D341Med (cell line): ENCODE results near the gene STX5.
"Not testable (repeated sequence)": the region's sequence is repeated elsewhere in the genome, so short reads cannot be mapped to it uniquely, and the experiment has no call there.

Source experiments
- DNase-seq: peaks from one replicate; pipeline ENCODE4 v3.0.0; 2012; ENCODE audit warnings: low spot score

Gene STX5

DNA sequence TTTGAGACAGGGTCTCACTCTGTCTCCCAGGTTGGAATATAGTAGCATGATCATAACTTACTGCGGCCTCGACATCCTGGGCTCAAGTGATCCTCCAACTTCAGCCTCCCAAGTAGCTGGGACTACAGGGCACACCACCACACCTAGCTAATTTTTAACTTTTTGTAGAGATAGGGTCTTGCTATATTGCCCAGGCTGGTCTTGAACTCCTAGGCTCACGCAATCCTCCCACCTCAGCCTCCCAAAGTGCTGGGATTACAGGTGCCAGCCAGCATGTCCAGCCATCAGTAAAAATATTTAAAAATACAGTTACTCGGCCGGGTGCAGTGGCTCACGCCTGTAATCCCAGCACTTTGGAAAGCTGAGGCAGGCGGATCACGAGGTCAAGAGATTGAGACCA, 3.7 kb downstream of the STX5 start:
- not testable (repeated sequence) for DNase-seq

DNA sequence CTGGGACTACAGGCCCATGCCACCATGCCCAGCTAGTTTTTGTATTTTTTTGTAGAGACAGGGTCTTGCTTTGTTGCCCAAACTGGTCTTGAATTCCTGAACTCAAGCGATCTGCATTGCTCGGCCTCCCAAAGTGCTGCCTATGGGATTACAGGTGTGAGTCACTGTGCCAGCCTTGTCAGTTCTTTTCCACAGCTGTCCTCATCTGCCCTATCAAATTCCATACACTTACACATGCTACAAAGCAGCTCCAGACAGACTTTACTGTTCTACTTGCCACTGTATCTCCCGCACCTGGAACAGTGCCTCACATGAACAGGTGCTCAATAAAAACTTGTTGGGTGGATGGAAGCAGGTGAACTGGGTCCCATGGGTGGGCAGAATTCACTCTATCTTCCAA, 8.2 kb downstream of the STX5 start:
- no peak for DNase-seq

DNA sequence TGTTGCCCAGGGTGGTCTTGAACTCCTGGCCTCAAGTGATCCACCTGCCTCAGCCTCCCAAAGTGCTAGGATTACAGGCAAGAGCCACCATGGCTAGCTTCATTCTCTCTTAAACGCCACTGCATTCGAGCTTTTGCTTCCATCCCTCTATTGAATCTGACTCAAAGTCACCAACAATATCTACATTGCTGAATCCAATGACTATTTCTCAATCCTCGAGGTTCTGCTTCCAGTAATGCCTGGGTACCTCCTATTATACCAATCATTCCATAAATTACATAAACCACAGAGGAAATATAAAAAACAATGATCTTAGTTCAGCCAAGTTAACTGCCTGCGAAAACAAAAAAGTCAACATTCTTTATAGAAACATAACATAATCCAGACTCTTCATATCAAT, 14.7 kb downstream of the STX5 start:
- DNase-seq = no peak

- DNase-seq = no peak
Measured at GRCh38 chr11:62816557-62816956, 15.3 kb downstream of the STX5 start.

DNA sequence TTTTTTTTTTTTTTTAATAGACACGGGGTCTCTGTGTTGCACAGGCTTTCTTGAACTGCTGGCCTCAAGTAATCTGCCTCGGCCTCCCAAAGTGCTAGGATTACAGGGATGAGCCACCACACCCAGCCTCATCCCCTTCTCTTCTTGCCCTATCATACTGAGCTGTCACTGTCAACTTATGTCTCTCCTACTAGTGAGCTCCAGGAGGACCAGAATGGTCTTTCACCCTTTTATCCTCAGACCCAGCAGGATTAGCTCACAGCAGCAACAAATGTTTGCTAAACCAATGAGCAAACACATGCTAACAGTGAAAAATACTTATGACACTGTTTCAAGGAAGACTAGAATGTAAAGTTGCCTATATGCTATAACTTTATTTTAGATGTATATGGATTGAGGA, 20.2 kb downstream of the STX5 start:
- no peak for DNase-seq

DNA sequence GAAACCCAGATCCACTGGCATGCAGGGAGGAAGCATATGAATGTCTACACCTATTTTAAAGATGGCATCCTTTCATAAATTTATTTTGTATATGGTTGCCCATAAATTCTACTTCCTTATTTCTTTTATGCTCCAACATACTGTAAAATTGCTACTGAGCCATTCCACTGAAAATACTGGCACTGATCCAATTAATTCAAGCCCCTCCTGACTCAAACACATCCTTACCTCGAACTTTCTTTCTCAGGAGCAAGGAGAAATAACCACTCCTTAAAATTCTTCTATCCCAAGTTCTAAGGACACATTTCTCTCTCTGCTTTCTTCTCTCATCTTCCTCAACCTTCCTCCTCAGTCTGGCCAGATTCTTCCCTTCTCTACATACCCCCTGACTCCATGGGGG, 21.1 kb downstream of the STX5 start:
- DNase-seq = no peak

DNA sequence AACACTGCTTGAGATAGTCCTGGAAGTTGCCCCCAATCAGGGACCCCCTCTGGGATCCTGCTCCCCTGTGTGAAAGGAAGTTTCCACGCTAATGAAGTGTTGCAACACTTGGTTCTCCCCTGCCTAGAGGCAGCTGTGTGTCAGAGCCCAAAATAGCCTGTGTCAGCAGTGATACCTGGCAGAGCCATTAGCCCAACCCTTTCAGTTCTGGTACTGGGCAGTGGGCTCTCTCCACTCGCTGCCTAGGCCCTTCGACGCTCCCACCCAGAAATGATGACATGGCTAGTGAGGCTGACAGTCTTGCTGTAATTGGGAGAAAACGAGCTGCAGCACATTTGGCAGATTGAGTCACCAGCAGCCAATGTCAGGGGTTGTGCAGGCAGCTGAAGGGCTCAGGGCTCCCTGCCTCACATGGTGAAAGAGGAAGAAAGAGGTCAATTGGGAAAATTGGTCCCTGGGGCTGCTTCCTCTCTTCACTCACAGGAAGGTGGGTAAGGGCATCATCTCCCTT, 25.2 kb downstream of the STX5 start:
- DNase-seq = no peak

- DNase-seq = peak; percentile 52
Measured at GRCh38 chr11:62805961-62806441, 25.9 kb downstream of the STX5 start.

DNA sequence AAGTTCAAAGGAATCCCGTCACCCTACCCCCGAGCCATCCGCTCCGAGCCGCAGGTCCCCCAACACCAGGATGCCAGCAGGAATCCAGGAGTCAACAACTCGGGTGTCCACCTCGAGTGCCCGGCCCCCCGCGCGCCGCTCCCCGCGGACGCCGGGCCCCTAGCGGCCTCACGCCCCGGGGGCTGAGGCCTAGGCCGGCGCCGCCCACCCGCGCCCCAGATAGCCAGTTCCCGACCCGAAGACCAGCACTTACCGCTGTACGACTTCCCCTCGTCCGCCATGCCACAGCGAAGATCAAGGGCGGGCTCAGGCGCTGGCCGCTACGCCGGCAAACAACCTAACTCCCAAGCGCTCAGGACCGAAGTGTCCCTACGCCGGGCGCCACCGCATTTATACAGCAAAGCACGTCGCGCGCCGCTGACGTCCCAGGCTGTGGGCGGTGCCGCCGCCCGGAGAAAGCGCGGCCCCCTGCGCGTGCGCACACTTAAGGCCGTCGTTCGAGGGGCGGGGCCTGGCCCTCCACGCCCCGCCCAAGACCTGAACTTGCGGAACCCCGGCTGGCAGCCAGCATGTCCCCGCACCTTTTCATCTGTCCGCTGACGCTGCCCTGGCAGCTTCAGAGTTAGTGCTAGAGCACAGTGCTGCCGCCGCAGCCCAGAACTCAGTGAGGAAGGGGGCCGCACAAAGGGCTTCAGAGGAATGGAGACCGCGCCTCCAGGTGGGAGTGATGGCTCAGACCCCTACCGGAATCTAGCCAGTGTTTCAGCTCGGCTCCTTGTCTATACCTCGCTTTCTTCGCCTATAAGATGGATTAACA, 26.6 kb downstream of the STX5 start, which contains the start of gene NXF1:
NXF1 (minus strand) TSS at position 365 of the 817 bp plus-strand sequence; CDS start at position 281, 84 bp downstream.
- DNase-seq = peak; percentile 100

- no peak for DNase-seq
Measured at GRCh38 chr11:62804310-62805075, 27.4 kb downstream of the STX5 start.

DNA sequence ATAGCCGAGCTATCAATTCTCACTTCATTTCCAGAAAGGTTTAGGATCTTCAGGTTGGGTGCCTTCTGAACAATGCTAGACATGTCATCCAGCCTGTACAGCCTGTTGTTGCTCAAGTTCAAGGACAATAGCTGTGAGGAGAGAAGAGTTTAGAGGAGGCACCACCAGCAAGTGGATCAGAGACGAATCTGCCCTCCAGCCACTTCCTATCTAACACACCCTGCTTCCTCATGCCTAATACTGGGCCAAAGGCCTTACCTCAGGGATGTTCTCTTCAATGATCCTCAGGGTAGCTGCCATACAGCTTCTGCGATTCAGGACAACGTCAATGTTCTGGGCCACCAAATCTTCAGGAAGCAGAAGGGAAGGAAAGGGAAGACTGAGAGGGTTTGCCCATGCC, 30.8 kb downstream of the STX5 start:
- DNase-seq = no peak

DNA sequence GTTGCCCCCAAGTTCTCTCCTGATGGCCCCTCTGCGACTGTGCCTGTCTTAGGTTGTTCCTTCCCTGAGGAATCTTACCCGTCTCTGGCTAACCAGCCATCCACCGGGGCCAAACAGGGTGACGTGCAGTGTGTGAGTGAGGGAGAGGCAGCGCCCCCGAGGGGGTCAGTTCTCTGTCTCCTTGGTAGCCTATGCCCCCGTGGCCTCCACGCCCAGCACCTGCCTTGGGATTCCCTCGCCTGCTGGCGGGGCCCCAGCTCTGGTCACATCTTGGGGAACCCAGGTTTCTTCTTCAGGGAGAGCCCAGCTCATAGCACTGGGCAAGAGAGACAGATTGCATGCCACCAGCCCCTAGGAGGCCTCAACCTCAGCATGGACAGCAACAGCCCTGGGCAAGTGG, 32.4 kb downstream of the STX5 start:
- no peak for DNase-seq

DNA sequence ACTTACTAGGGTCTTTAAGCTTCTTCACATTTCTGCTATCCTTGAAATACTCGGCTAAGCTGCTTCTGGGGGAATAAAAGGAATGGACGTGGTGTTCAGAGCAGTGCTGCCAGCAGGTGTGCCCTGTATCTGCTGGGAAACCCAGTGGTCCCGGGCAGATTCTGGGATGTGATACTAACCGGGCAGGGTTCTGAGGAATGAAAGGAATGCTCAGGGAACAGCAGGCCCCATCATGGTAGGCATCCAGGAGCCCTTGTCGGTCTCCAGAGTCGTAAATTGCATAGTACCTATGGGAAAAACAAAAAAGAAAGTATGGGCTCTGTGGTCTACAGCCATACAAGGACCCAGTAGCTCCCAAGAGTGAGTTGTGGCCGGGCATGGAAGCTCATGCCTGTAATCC, 35.6 kb downstream of the STX5 start:
- no peak for DNase-seq

- DNase-seq = no peak
Measured at GRCh38 chr11:62794201-62794775, 37.6 kb downstream of the STX5 start.

DNA sequence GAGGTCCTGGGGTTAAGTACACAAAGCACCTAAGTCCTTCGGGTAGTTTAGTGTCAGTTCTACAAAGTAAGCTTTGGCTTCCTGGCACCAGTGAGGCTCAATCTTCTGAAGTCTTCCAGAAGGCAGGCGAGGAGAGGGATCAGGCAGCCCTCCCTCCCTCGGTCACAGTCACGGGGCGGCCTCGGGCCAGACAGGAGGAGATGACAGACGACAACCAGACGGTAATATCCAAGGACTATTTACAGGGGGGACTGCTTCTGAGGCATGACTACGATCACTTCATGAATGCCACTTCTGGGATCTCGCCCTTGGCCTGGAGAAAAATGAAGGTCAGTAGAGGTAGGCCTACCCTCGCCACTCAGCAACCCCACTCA, 39.7 kb downstream of the STX5 start:
- DNase-seq = peak; percentile 59

DNA sequence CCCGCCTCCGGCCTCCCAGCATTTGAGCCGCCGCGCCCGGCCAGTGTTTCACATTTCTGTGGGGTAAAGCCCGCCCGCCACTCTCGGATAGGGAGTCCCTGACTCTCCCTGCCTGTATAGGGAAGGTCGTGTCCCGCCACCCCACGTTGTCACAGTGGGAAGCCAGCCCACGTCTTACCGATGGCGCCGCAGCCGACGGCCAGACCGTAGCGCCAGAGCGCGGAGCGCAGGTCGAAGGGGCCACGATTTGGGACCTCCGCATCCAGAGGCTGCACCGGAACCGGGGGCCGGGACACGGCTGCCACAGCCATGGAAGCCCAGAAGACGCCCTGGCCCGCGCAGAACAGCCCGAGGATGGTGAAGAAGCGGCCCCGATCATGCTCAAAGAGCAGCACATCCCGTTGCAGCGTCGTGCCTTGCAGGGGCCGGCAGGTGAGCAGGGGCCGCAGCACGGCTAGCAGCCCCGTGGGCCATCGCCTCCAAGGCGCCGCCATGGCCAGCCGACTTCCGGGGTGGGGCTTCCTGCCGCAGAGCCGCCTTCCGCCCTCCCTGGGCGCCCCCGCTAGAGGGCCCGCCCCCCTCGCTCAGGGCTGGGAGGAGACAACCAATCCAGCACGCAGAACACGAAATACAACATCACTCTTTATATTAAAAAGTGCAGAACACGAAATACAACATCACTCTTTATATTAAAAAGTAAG, 40.2 kb downstream of the STX5 start, which contains the start of gene TMEM223:
TMEM223 (minus strand) TSS at position 506 of the 701 bp plus-strand sequence; CDS start at position 494, 12 bp downstream.
- peak; percentile 94 for DNase-seq

DNA sequence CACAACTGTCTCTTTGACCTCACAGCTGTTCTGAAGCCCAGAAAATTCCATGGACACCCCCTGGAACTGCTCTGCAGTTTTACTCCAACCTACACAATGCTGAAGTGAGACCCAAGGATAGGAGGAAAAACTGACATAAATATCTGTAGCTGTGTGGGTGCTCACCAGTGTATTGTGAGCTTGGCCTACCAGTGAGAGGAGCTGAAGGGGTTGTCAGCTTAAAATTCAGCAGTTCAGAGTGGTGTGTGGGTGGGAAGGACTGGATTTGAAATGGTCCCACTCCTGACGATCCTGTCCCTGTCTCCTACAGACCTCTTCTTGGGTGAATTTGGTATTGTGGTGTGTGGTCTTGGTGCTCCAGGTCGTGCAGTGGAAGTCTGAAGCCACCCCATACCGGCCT, 42.3 kb downstream of the STX5 start:
- no peak for DNase-seq

- DNase-seq = no peak
Measured at GRCh38 chr11:62788991-62789390, 42.9 kb downstream of the STX5 start.

DNA sequence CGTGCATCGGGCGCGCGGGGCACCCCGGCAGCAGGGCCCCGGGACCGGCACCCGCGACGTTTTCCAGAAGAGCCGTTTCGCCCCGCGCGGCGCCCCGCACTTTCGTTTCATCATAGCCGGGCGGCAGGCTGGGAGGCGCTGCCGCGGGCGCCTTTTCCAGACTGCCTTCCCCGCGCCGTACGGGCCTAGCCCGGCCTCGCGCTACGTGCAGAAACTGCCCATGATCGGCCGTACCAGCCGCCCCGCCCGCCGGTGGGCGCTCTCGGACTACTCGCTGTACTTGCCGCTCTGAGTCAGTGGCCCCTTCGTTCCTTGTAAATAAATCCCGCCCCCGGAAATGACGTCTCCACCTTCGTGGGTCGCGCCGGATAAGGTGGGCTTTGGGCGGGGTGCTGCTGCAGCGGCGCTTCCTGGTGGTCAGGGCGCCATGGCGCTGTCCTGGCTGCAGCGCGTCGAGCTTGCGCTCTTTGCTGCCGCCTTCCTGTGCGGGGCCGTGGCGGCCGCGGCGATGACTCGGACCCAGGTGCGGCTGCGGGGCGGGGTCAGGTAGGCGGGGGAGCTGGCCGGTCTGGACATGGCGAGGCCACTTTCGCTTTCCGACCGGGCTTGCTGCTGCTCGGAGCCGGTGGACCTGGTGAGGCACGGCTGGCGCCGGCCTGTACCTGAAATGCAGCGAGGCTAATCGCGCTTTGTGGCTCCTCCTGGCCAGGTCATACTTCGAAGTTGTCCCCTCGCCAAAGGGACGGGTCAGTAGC, 44.7 kb downstream of the STX5 start, which contains the start of gene TMEM179B:
TMEM179B (plus strand) TSS at position 398 of the 755 bp plus-strand sequence; CDS start at position 428, 30 bp downstream.
- DNase-seq = peak; percentile 93

- peak; percentile 91 for DNase-seq
Measured at GRCh38 chr11:62786318-62787004, 45.4 kb downstream of the STX5 start.
